SHP77 treated with DMSO at 0.1 percent for 48 hours (cell line): Measurements from ENCODE around the gene MYO16.

Source experiments
- DNase-seq: peaks from one replicate; lab custom pipeline; 2025; lab: John Stamatoyannopoulos, UW

The MYO16 gene

DNA sequence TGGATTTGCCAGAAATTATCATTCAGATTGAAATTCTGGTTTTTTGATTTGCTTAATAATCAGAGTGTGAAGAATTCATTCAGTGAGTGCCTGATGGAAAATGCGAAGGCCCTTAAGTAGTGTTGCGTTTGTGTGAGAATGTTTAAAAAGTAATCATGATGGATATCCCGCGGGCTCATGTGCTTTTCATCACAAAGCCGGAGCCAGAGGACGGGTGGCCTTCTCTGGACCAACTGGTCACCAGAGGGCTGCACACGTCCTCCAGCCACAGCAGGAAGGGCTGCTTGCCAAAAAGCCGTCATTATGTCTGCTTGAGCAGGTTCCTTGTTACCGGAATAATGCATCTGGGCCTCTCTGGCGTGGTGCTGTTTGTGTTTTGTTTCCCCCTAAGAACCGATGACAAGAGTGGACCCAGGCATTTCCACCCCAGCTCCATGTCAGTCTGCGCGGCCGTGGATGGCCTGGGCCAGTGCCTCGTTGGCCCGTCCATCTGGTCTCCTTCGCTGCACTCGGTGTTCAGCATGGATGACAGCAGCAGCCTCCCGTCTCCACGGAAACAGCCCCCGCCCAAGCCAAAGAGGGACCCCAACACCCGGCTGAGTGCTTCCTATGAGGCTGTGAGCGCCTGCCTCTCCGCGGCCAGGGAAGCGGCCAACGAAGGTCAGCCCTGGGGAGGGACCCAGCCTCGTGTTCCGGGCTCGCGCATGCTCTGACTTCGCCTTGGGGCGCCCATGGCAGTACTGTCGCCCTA is 497.7 kb downstream of the MYO16 start:
- DNase-seq, result no peak

- no peak for DNase-seq
Observed at GRCh38 chr13:109128121-109128520, 498.7 kb downstream of the MYO16 start.

GRCh38 chr13:109130093-109130835 is 500.9 kb downstream of the MYO16 start:
- DNase-seq, result no peak

DNA sequence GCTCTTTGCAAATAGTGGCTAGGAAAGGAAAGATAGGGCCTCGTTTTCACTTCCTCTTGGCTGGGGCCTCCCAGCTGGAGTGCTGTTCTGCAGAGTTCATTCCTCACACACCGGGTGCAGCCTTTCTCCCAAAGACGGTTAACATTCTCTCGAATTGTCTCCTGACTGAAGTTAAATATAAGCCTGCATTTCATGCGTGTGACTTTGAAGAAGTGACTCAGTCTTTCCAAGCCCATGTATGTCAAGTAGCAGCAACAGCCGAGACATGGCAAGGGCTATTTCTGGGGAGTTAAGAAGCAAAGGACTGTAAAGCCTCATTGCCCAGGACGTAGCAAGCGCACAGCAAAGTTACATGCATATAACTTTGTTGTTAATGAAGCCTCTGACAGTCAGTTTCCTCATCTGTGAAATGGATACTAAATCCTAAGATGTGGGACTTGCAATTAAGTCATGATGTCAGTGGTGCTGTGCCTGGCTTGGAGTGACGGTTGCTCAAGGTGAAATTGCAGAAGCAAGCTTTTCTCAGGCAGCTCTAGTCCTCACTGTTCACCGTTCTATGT is 502.4 kb downstream of the MYO16 start:
- no peak for DNase-seq

- no peak for DNase-seq
Observed at GRCh38 chr13:109135018-109135417, 505.6 kb downstream of the MYO16 start.

GRCh38 chr13:109136873-109137272 is 507.5 kb downstream of the MYO16 start:
- DNase-seq, result no peak

GRCh38 chr13:109139346-109139745 is 509.9 kb downstream of the MYO16 start:
- no peak for DNase-seq

DNA sequence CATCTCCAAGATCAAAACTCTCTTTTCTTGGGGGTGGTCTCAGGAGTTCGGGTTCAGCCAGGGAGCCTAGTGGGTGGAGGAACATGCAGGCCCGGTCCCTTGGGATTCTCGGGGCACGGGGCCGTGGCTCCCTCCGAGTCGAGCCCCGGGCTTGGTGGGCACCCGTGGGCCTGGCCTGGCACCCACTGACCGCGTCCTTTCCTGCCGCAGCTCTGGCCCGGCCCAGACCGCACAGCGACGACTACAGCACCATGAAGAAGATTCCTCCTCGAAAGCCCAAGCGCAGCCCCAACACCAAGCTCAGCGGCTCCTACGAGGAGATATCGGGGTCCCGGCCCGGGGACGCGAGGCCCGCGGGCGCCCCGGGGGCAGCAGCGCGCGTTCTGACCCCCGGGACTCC is 510.6 kb downstream of the MYO16 start:
- DNase-seq, result no peak

DNA sequence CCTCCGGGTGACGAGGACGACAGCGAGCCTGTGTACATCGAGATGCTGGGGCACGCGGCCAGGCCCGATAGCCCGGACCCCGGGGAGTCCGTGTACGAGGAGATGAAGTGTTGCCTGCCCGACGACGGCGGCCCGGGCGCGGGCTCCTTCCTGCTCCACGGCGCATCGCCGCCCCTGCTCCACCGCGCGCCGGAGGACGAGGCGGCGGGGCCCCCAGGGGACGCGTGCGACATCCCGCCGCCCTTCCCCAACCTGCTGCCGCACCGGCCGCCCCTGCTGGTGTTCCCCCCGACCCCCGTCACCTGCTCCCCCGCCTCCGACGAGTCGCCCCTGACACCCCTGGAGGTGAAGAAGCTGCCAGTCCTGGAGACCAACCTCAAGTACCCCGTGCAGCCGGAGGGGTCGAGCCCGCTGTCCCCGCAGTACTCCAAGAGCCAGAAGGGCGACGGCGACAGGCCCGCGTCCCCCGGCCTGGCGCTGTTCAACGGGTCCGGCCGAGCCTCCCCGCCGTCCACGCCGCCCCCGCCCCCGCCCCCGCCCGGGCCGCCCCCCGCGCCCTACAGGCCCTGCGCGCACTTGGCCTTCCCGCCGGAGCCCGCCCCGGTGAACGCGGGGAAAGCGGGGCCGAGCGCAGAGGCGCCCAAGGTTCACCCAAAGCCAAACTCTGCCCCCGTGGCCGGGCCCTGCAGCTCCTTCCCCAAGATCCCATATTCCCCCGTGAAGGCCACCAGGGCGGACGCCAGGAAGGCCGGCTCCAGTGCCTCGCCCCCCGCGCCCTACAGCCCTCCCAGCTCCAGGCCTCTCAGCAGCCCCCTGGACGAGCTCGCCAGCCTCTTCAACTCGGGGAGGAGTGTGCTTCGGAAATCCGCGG is 511.3 kb downstream of the MYO16 start:
- no peak for DNase-seq

- DNase-seq, result no peak
Observed at GRCh38 chr13:109141706-109142105, 512.3 kb downstream of the MYO16 start.

- no peak for DNase-seq
Observed at GRCh38 chr13:109144693-109145437, 515.5 kb downstream of the MYO16 start.

- DNase-seq, result peak; percentile 79
Observed at GRCh38 chr13:109145631-109146030, 516.2 kb downstream of the MYO16 start.

- no peak for DNase-seq
Observed at GRCh38 chr13:109146393-109146792, 517.0 kb downstream of the MYO16 start.

DNA sequence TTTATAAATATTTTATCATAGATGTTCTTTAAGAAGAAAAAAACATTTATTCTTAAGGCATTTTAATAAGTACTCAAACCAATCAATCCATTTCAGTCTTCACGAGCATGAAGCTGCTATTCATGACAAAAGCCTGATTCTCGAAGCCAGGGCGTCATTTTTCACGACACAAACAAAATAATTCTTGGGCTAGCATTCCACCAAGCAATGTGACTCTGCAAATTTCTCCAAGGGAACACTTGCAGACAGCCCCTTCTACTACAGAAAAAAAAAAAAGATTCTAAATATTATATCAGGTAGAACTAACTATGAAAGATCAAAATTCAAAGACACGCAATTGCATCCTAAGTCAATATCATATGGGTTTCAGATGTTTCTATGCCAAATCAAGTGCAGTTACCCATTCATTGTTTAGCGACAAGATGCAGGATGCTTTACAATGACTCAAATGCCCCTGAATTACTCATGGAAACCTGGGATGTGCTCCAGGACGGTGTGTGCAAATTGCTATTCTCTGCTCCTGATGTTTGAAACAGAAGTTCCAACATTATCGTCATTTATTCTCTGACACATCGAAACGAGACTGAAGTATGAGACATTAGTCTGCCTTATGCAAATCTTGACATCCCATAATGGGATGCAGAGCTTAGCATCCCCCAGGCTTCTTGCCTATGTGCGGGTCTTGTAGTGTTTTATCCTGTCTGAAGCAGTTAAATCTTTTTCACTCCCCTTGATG is 517.7 kb downstream of the MYO16 start:
- DNase-seq, result peak; percentile 30

- no peak for DNase-seq
Observed at GRCh38 chr13:109148243-109148642, 518.8 kb downstream of the MYO16 start.

DNA sequence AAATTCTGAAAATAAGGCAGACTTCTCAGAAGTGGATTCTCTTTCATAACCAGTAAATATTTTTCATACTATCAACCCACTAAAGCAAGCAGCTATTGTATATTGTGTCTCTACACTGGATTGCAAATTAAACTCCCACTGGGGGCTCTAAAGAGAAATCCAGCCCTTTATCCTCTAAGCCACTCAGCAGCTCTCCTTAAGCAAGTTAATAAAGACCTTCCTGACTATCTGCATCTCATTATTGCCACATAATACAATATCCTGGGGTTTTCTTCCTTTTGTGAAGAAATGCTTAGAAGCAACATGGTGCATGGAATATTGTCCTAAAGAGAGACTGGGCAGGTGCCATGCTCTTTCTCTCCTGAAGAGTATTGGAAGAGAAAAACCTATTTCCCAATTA is 521.3 kb downstream of the MYO16 start:
- DNase-seq, result no peak

- no peak for DNase-seq
Observed at GRCh38 chr13:109151255-109151654, 521.8 kb downstream of the MYO16 start.

DNA sequence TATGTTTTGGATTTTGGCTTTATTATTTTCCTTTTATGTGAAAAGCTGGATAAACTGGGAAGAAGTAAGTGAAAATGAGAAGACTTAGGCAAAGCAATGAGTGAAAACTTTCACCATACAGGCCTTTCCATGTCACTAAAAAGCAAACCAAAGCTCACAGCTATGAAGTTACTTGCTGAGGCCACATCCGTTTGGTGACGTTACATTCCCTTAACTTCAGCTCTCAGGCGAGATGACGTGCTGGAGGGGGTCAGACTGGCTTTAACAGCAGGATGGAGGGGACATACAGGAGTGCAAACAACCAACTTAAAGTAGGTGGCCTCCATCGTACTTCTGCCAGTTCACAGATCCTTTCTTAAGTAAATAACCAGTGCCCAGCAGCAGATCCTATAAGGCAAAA is 522.3 kb downstream of the MYO16 start:
- no peak for DNase-seq

- no peak for DNase-seq
Observed at GRCh38 chr13:109152311-109152820, 523.0 kb downstream of the MYO16 start.

DNA sequence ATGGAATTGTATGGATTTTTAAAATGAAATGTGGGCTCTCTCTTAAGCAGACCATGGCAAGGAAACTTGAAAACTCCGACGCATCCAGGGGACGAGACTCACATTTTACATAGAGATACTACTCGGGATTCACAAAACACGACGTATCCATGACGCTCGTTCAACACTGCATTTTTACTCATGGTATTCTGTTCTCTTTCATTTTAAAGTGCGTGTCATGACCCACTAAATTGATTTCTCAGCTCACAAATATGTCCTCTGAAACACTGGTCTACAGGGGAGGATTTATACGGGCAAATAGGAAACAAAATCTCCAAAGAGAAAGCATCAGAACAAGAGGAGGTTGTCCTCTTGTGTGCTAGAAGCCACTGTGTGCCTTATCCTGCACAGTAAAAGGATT is 523.5 kb downstream of the MYO16 start:
- no peak for DNase-seq

GRCh38 chr13:109154146-109154545 is 524.7 kb downstream of the MYO16 start:
- peak; percentile 80 for DNase-seq
